ENCODE measurements around the gene MED9.
"Not testable (repeated sequence)": the region's sequence is repeated elsewhere in the genome, so short reads cannot be mapped to it uniquely, and the experiment has no call there.

The MED9 gene

DNA sequence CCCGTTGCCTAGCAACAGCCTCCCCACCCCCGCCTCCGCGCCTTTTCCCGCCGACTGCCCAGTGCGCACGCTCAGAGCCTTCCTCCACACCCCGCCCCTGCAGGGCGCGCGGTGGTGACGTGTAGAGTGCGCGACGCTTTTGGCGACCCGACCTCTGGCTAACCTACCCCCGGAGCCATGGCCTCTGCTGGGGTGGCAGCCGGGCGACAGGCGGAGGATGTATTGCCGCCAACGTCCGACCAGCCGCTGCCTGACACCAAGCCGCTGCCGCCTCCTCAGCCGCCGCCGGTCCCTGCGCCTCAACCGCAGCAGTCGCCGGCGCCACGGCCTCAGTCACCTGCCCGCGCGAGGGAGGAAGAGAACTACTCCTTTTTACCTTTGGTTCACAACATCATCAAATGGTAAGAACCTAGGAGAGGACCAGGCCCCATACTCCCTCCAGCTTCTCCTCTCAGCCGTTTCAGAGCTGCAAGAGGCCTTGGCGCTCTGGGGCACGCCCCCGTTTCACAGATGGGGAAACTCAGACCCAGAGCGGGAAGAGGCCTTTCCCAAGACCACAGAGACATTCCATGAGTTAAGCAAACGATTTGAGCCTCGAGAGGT lies at the start of gene MED9:
Gene MED9, plus strand, starts transcription at position 136 of the 603 bp plus-strand sequence. Its CDS starts 42 bp downstream, at position 178.
- DNase-seq: peak; percentile 91

- no peak for DNase-seq
Observed at GRCh38 chr17:17429222-17429621, 47.6 kb upstream of the MED9 start.

DNA sequence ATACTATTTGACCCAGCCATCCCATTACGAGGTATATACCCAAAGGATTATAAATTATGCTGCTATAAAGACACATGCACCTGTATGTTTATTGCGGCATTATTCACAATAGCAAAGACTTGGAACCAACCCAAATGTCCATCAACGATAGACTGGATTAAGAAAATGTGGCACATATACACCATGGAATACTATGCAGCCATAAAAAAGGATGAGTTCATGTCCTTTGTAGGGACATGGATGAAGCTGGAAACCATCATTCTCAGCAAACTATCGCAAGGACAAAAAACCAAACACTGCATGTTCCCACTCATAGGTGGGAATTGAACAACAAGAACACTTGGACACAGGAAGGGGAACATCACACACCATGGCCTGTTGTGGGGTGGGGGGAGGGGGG lies 45.9 kb upstream of the MED9 start:
- not testable (repeated sequence) for DNase-seq

- DNase-seq: no peak
Observed at GRCh38 chr17:17431605-17432004, 45.2 kb upstream of the MED9 start.

GRCh38 chr17:17433000-17433703 lies 43.6 kb upstream of the MED9 start:
- DNase-seq: no peak

- DNase-seq: no peak
Observed at GRCh38 chr17:17434477-17434876, 42.3 kb upstream of the MED9 start.

- DNase-seq: no peak
Observed at GRCh38 chr17:17435323-17435722, 41.5 kb upstream of the MED9 start.

GRCh38 chr17:17437461-17437860 lies 39.3 kb upstream of the MED9 start:
- no peak for DNase-seq

DNA sequence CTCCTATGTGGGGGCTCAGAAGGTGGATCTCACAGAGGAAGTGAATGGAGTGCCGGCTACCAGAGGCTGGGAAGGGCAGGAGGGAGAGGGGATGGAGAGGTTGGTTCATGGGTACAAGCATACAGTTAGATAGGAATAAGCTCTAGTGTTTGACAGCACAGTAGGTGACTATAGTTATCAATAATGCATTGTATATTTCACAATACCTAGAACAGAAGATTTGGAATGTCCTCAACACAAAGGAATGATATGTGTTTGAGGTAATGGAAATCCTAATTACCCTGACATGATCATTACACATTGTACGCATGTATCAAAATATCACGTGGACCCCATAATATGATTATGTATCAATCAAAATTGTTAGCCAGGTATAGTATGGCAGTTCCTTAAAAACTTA lies 38.9 kb upstream of the MED9 start:
- no peak for DNase-seq

DNA sequence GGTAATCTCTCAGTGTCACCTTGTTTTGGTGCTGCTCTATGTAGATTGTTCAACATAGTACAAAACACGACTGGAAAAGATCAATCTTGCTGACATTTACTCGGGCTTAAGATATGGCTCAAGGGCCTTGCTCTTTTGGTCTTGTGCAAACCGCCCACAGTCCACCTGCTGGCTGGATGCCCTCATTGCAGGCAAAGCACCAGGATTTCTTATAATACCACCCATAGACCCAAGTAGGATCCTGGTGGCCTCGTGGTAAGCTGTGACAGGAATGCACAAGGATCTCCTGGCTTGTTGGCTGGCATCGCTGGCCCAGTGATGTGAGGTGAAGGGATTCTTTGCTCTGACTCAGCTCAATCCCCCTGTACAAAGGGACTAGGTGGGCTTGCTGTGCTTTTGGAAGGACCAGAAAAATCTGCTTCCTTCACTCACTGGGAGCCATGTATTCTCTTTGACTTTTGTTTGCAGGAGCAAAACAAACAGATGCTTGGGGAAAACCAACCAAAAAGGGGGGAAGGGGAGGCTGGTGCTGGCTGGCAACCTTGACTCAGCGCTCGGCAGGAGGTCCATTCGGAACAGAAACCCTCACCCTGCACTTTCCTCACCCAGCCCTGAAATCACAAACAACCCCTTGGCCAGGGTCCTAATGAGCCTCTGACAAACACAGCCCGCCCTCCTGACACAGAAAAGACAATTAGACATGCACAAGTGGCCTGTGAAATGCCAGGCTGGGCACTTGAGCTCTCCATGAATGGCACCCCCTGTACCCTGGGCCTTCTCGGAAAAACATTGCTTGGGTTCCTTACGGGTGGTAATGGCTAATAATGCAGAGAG lies 36.6 kb upstream of the MED9 start:
- peak; percentile 77 for DNase-seq

DNA sequence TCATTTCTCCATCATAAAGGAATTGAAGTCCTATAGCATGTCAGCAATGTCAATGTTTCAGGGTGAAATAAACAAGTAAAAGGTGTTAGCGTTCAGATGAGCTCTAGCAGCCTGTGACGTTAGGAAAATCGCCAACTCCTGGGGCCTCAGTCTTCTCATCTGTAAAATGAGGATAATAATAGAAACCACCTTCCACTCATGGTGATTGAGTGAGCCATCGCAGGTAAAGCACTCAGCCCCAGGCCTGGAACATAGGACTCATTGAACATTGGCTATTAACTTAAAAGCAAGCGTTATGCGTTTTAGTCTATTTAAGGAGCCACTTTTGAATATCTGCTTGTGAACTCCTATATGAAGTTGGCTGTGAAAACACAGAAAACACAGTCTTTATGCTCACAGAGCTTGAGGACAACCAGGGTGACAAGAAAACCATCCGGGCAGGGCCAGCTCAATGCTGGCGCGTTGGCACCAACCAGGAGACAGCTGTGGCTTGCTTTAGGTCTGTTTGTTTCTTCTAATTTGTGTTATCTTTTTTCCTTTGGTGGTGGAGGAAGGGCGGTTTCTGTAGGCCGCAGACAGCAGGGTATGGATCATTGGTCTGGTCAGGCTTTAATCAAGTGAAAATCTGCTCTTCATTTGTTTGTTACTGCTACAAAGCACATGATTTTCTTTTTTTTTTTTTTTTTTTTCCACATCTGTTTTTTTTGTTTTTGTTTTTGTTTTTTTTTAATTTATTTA lies 35.7 kb upstream of the MED9 start:
- peak; percentile 73 for DNase-seq

DNA sequence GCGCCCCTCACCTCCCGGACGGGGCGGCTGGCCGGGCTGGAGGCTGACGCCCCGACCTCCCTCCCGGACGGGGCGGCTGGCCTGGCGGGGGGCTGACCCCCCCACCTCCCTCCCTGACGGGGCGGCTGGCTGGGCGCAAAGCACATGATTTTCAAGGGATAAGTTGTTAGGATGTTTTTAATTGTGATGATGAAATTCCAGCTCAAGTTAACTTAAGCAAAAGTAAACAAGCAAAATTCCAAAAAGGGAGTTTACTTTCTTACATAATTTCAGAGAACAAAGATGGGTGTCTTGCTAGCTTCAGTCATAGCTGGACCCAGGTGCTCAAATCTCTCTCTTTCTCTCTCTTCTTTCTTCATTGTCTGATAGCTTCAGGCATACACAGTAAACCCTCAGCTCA lies 33.6 kb upstream of the MED9 start:
- DNase-seq: no peak

DNA sequence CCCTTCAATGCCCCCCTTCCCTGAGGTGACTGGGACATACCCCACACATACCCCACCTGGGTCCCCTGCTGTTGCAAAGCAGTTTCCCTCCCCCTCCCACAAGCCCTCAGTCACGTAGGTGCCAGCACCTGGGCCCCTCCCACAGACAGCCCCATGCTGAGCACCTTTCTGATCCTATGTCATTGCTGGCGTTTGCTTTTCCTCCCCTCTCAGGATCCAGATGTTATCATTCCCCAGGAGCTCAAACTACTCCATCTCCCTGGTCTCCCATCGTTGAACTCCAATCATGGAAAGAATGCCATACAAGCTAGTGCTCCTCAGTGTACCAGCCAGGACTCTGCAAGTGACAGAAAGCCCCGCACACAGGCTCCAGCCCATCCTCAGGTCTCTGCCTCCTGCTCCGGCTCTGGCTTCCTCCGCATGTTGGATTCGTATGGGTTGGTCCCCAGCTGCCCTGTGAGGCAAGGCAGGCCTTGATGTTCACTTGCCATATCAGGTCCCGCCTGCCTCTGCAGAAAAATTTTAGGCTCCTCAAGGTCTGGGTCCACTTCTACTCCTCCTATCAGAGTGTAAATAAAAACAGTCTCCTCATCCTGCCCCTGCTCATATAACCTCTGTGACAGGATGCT lies 31.4 kb upstream of the MED9 start:
- peak; percentile 43 for DNase-seq

GRCh38 chr17:17445925-17446665 lies 30.7 kb upstream of the MED9 start:
- peak; percentile 58 for DNase-seq

GRCh38 chr17:17446666-17447155 lies 30.1 kb upstream of the MED9 start:
- DNase-seq: peak; percentile 18

GRCh38 chr17:17447264-17447663 lies 29.5 kb upstream of the MED9 start:
- no peak for DNase-seq

DNA sequence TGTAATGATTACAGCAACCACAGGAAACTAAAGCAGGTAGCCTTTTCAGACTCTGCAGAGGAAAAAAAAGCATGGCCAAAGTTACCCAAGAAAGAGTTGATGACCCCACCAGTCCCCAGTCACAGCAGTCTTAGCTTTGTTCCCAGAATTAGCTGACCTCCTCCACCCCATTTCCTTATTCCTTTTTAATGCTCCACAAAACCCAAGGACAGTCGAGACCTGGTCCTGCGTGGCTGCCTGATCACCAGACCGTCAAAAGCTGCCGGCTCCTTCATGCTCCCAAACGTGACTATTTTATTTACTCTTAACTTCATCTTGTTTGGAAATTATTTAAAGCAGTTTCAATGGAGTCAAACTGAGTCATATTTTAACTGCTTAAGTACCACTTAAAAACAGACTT lies 28.7 kb upstream of the MED9 start:
- DNase-seq: no peak

GRCh38 chr17:17448723-17449122 lies 28.1 kb upstream of the MED9 start:
- DNase-seq: no peak

- no peak for DNase-seq
Observed at GRCh38 chr17:17453088-17453487, 23.7 kb upstream of the MED9 start.

DNA sequence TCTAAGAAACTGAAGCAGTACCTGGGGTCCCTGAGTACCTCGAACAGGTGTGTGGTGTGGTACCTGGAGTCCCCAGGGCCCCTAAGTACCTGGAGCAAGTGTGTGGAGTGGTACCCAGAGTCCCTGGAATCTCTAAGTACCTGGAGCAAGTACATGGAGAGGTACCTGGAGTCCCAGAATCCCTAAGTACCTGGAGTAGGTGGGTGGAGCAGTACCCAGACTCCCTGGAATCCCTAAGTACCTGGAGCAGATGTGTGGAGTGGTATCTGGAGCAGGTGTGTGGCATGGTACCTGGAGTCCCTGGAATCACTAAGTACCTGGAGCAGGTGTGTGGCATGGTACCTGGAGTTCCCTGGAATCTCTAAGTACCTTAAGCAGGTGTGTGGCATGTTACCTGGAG lies 22.5 kb upstream of the MED9 start:
- no peak for DNase-seq

DNA sequence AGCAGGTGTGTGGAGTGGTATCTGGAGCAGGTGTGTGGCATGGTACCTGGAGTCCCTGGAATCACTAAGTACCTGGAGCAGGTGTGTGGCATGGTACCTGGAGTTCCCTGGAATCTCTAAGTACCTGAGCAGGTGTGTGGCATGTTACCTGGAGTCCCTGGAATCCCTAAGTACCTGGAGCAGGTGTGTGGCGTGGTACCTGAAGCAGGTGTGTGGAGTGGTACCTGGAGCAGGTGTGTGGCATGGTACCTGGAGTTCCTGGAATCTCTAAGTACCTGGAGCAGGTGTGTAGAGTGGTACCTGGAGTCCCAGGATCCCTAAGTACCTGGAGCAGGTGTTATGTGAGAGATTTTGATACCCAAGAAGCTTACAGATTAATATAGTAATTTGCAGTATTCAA lies 22.1 kb upstream of the MED9 start:
- DNase-seq: not testable (repeated sequence)

GRCh38 chr17:17455173-17455572 lies 21.6 kb upstream of the MED9 start:
- no peak for DNase-seq
